ENCODE data around the gene CPEB1. TPM values are rescaled to one million over a fixed set of nuclear protein-coding genes. Genes with fewer than 3 reads are reported as not detected.

Gene CPEB1
- total RNA-seq, 1 donor from 2014 or later = 0.35 TPM

GRCh38 chr15:82679626-82680199, 32.5 kb upstream of the CPEB1 start:
- H3K4me3 ChIP-seq (ENCODE audit: low read depth, low read length) = no peak overlapping the region
- no peak for TF ChIP-seq CTCF (conservative IDR thresholded peaks at IDR 0.05; ENCODE audit: low read depth, low read length)
- DNase-seq (ENCODE audit: low read depth) = no peak

- no peak for DNase-seq (ENCODE audit: low read depth)
- H3K4me3 ChIP-seq (ENCODE audit: low read depth, low read length) = no peak overlapping the region
- TF ChIP-seq CTCF (conservative IDR thresholded peaks at IDR 0.05; ENCODE audit: low read depth, low read length) = no peak
Observed at GRCh38 chr15:82677720-82678323, 30.7 kb upstream of the CPEB1 start.

GRCh38 chr15:82674873-82675272, 27.7 kb upstream of the CPEB1 start:
- TF ChIP-seq CTCF (conservative IDR thresholded peaks at IDR 0.05; ENCODE audit: low read depth, low read length) = no peak
- no peak overlapping the region for H3K4me3 ChIP-seq (ENCODE audit: low read depth, low read length)
- no peak for DNase-seq (ENCODE audit: low read depth)

GRCh38 chr15:82670699-82671098, 23.5 kb upstream of the CPEB1 start:
- TF ChIP-seq CTCF (conservative IDR thresholded peaks at IDR 0.05; ENCODE audit: low read depth, low read length) = no peak
- no peak for DNase-seq (ENCODE audit: low read depth)
- H3K4me3 ChIP-seq (ENCODE audit: low read depth, low read length) = no peak overlapping the region

- H3K4me3 ChIP-seq (ENCODE audit: low read depth, low read length) = no peak overlapping the region
- no peak for DNase-seq (ENCODE audit: low read depth)
- TF ChIP-seq CTCF (conservative IDR thresholded peaks at IDR 0.05; ENCODE audit: low read depth, low read length) = no peak
Observed at GRCh38 chr15:82666606-82667005, 19.4 kb upstream of the CPEB1 start.

- no peak for DNase-seq (ENCODE audit: low read depth)
- no peak overlapping the region for H3K4me3 ChIP-seq (ENCODE audit: low read depth, low read length)
- TF ChIP-seq CTCF (conservative IDR thresholded peaks at IDR 0.05; ENCODE audit: low read depth, low read length) = no peak
Observed at GRCh38 chr15:82664021-82664420, 16.9 kb upstream of the CPEB1 start.

GRCh38 chr15:82663186-82663600, 16.0 kb upstream of the CPEB1 start:
- no peak for TF ChIP-seq CTCF (conservative IDR thresholded peaks at IDR 0.05; ENCODE audit: low read depth, low read length)
- no peak for DNase-seq (ENCODE audit: low read depth)
- H3K4me3 ChIP-seq (ENCODE audit: low read depth, low read length) = no peak overlapping the region

All from epithelial cell of proximal tubule (primary cell).